AG20443 (cell line): ENCODE measurements around the gene MARK4.
"Not testable (repeated sequence)": the region's sequence is repeated elsewhere in the genome, so short reads cannot be mapped to it uniquely, and the experiment has no call there.

Source experiments
- DNase-seq: peaks from one replicate; pipeline ENCODE4 v3.0.0; 2012; ENCODE audit warnings: low spot score, mixed read lengths

MARK4 gene

DNA sequence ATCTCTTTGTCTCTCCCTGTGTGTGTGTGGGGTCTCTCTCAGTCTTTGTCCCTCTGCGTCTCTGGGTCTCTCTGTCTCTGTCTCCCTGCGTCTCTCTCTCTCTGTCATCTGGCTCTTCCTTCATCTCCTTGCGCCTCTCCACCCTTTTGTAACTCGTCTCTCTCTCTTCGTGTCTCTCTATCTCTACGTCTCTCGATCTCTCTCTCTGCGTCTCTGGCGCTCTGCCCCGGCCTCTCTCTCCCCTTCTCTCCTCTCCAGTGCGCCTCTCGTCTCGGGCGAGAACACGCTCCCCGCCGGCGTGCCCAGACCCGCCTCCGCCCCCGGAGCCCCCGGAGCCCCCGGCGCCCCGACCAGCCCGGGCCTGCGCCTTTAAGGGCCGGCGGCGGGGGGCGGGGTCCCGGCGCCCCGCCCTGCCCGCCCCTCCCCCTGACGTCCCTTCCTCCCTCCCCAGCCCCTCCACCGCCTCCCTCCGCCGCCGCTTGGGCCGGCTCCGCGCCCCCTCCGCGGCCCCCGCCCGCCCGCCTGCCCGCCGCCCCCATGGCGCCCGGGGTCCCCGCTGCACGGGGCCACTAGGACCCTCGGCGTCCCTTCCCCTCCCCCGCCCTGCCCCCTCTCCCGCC lies at the start of gene MARK4:
Gene MARK4, plus strand, starts transcription at position 440 of the 620 bp plus-strand sequence. CDS start 318 bp downstream, outside the sequence.
- DNase-seq = peak; percentile 96

GRCh38 chr19:45202637-45203036 lies 48.4 kb upstream of the MARK4 start:
- no peak for DNase-seq

DNA sequence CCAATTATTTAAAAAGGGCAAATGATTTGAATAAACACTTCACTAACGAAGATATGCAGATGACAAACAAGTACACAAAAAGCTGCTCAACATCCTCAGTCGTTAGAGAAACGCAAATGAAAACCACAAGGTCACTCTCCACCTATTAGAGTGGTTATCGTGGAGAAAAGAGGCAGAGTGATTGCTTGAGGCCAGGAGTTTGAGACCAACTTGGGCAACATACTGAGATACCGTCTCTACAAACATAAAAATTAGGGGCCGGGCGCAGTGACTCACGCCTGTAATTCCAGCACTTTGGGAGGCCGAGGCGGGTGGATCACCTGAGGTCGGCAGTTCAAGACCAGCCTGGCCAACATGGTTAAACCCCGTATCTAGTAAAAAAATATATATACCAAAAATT lies 45.3 kb upstream of the MARK4 start:
- DNase-seq = no peak

DNA sequence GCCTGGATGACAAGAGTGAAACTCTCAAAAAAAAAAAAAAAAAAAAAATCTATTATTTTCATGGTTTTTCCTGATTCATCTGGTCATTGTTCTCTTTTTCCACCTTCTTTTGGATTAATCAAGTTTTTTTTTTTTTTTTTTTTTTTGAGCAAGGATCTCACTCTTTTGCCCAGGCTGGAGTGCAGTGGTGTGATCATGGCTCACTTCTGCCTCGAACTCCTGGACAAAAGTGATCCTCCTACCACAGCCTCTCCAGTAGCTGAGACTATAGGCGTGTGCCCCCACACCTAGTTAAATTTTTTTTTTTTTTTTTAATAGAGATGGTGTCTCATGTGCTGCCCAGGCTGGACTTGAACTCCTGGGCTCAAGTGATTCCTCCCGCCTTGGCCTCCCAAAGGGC lies 44.7 kb upstream of the MARK4 start:
- DNase-seq = no peak

DNA sequence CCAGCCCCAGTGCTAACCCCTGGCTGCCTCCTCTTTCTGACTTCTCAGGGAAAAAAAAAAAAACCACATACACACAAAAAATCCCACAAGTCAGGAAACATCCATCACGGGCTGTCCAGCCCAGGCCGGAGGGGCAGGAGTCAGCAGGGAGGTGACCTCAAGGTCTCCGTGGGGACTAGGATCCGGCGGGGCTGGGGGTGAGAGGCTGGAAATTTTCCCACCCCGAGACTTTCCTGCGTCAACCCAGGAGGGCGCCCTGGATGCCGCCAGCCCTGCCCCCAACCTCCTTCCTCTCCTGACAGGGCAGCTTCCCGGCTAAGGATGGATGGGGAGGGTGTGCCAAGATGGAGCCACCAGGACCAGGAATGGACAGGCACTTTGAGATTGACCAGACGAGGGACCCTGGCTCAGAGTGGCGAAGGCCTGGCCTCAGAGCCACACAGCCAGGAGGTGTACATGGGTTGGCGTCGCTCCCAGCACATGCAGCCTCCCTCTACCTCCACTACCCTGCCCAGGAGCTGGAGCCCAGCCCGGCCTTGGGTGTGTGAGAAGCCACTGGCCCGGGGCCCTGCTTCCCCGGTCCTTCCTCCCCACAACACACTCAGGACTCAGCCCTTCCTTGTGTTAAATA lies 39.2 kb upstream of the MARK4 start:
- no peak for DNase-seq

- no peak for DNase-seq
Measured at GRCh38 chr19:45213031-45213430, 38.0 kb upstream of the MARK4 start.

GRCh38 chr19:45215391-45216191 lies 35.5 kb upstream of the MARK4 start:
- no peak for DNase-seq

GRCh38 chr19:45216667-45217066 lies 34.4 kb upstream of the MARK4 start:
- no peak for DNase-seq

DNA sequence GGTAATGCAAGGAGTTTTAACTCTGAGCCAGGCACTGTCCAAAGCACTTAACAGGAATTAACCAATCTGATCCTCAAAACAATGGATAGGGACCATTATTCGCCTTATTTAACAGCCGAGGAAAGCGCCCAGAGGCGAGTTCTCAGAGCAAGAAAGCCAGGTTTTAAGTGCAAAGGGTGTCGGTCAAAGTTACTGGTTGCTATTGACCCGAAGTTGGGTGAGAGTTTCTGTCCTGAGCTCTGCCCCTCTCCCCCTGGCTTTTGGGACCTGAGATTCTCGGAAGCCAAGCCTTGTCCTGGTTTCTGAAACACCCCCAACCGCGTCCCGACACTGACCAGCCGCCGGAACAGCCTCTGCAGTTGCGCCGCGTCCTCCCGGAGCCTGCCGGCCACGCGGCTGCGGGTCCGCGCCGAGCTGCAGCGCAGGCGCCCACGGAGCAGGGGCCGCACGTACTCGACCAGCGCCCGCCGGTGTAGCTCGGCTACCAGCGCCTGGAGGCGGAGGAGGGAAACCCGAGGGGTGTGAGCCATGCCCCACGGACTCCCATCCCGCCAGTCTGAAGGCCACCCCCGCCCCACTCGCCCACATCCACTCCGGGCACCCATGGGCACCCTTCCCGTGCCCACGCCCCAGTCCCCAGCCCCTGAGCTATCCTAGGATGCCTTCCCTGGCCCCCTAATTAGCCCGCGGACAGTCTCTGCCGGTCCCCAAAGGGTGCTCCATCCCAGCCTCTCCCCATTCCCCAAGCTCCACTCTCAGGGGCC lies 33.7 kb upstream of the MARK4 start:
- DNase-seq = peak; percentile 48

DNA sequence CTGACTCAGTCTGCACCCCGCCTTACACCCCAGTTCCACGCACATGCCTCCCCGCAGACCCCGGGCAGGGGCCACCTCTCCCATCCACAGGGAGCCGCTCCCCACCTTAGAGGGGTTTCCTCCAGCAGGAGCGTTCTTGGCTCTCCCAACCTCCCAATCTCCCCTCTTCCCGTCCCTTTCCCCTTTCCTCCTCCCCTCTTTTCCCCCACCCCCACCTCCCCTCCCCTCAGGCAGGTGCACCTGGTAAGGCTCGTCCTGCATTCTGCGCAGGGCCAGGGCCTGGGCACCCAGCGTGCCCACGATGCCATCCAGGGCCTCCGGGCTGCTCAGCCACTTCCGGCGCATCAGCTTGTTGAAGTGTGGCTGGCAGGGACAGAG lies 33.1 kb upstream of the MARK4 start:
- DNase-seq = no peak

- DNase-seq = no peak
Measured at GRCh38 chr19:45218426-45218825, 32.6 kb upstream of the MARK4 start.

DNA sequence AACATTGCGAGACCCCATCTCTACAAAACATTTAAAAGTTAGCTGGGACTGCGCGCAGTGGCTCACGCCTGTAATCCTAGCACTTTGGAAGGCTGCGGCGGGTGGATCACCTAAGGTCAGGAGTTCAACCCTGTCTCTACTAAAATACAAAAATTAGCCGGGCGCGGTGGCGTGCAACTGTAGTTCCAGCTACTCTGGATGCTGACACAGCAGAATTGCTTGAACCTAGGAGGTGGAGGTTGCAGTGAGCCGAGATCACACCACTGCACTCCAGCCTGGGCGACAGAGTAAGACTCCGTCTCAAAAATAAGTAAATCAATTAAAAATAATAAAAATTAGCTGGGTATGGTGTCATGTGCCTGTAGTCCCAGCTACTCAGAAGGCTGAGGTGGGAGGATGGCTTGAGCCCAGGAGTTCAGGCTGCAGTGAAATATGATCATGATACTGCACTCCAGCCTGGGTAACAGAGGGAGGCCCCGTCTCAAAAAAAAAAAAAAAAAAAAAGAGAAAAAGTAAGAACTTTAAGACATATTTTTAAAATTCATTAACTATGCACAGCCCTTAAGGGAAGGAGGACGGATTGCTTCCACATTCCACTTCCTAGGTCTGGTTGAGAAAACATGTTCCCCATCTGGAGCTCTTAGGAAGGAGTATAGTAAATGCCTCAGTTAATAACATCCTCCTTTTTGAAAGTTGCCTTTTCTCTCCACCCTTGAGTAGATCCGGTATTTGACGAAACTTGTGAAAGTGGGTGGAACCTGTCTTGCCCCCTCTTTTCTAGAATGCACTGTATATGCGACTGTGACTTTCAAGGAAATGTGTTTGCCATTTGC lies 31.9 kb upstream of the MARK4 start:
- DNase-seq = no peak

- DNase-seq = no peak
Measured at GRCh38 chr19:45222724-45223123, 28.3 kb upstream of the MARK4 start.

GRCh38 chr19:45223879-45224278 lies 27.2 kb upstream of the MARK4 start:
- DNase-seq = no peak

DNA sequence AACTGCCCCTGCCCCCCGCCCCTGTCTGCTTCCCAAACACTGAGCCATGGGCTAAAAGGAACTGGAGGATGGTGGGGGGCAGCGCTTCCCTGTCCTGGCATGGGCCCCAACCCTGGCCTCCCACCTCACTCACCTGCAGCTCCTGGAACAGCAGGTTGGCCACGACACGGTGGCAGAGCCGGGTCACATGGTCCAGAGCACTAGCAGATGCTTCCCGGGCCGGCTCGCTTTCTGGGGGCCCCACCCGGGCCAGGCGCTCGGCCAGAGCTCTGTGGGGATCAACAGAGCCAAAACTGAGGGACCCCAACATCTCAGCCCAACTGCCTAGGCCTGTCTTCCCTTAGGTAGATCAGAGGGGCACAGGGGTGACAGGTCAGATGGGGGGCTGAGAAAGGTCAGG lies 26.4 kb upstream of the MARK4 start:
- no peak for DNase-seq

DNA sequence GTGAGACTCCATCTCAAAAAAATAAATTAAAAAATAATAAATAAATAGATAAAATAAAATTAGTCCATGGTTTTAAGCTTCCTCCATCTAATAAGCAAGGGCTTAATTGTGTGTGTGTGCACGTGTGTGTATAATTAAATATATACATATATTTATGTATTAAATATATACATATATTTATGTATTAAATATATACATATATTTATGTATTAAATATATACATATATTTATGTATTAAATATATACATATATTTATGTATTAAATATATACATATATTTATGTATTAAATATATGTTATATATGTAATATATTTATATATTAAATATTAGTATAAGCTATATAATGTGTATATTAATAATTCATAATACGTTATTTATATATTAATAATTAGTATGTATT lies 22.0 kb upstream of the MARK4 start:
- not testable (repeated sequence) for DNase-seq

- DNase-seq = peak; percentile 60
Measured at GRCh38 chr19:45231891-45232290, 19.2 kb upstream of the MARK4 start.

GRCh38 chr19:45234089-45234869 lies 16.8 kb upstream of the MARK4 start:
- DNase-seq = peak; percentile 39

- DNase-seq = no peak
Measured at GRCh38 chr19:45235485-45235884, 15.6 kb upstream of the MARK4 start.

GRCh38 chr19:45238556-45238955 lies 12.5 kb upstream of the MARK4 start:
- no peak for DNase-seq
